ENCODE results near the gene DGKB.
A peak's percentile ranks its signal among the peaks of the same experiment; 100 is the strongest.

Gene DGKB

GRCh38 chr7:14389181-14389591, 513.4 kb downstream of the DGKB start:
- no peak for TF ChIP-seq CTCF (conservative IDR thresholded peaks at IDR 0.05; ENCODE audit: low read depth, low read length)
- no peak for DNase-seq (ENCODE audit: low read depth)
- H3K4me3 ChIP-seq (ENCODE audit: low read length), result no peak overlapping the region

- no peak for TF ChIP-seq CTCF (conservative IDR thresholded peaks at IDR 0.05; ENCODE audit: low read depth, low read length)
- DNase-seq (ENCODE audit: low read depth), result no peak
- H3K4me3 ChIP-seq (ENCODE audit: low read length), result no peak overlapping the region
These were observed 517.5 kb downstream of the DGKB start for GRCh38 chr7:14385074-14385473.

- no peak for DNase-seq (ENCODE audit: low read depth)
- H3K4me3 ChIP-seq (ENCODE audit: low read length), result no peak overlapping the region
- no peak for TF ChIP-seq CTCF (conservative IDR thresholded peaks at IDR 0.05; ENCODE audit: low read depth, low read length)
These were observed 520.6 kb downstream of the DGKB start for GRCh38 chr7:14381936-14382335.

GRCh38 chr7:14381306-14381705, 521.2 kb downstream of the DGKB start:
- H3K4me3 ChIP-seq (ENCODE audit: low read length), result no peak overlapping the region
- TF ChIP-seq CTCF (conservative IDR thresholded peaks at IDR 0.05; ENCODE audit: low read depth, low read length), result no peak
- DNase-seq (ENCODE audit: low read depth), result no peak

- no peak for DNase-seq (ENCODE audit: low read depth)
- no peak overlapping the region for H3K4me3 ChIP-seq (ENCODE audit: low read length)
- TF ChIP-seq CTCF (conservative IDR thresholded peaks at IDR 0.05; ENCODE audit: low read depth, low read length), result no peak
These were observed 521.7 kb downstream of the DGKB start for GRCh38 chr7:14380881-14381280.

- DNase-seq (ENCODE audit: low read depth), result peak; percentile 19
- no peak overlapping the region for H3K4me3 ChIP-seq (ENCODE audit: low read length)
- TF ChIP-seq CTCF (conservative IDR thresholded peaks at IDR 0.05; ENCODE audit: low read depth, low read length), result no peak
These were observed 524.8 kb downstream of the DGKB start for GRCh38 chr7:14377646-14378266.

GRCh38 chr7:14376711-14377110, 525.8 kb downstream of the DGKB start:
- no peak for TF ChIP-seq CTCF (conservative IDR thresholded peaks at IDR 0.05; ENCODE audit: low read depth, low read length)
- no peak overlapping the region for H3K4me3 ChIP-seq (ENCODE audit: low read length)
- no peak for DNase-seq (ENCODE audit: low read depth)

Measured in retinal pigment epithelial cell (primary cell).